Ascending aorta (tissue), 2 donors: Measurements from ENCODE around the gene ZMIZ2. TPM values are rescaled to one million over a fixed set of nuclear protein-coding genes. Genes with fewer than 3 reads are reported as not detected.
"Not testable (repeated sequence)": the region's sequence is repeated elsewhere in the genome, so short reads cannot be mapped to it uniquely, and the experiment has no call there.

Experiments
- DNase-seq, 2 donors: peaks; one replicate each; pipeline ENCODE4 v3.0.0-alpha.2; 2019; ENCODE audit warnings: low spot score in 2 of 2
- H3K27ac ChIP-seq, 2 donors: fragments of 200-600 bp; sonication (generic); one replicate each; pipeline ENCODE4 v1.5.1; 2016 to 2017; ENCODE audit warnings: mild to moderate bottlenecking in 1 of 2
- H3K27me3 ChIP-seq: fragments of 200-600 bp; sonication (generic); one replicate; pipeline ENCODE4 v1.5.1; 2017
- H3K36me3 ChIP-seq, 2 donors: fragments of 200-600 bp; sonication (generic); one replicate each; pipeline ENCODE4 v1.5.1; 2016
- H3K4me1 ChIP-seq, 2 donors: fragments of 200-600 bp; sonication (generic); one replicate each; pipeline ENCODE4 v1.5.1; 2016 to 2017; ENCODE audit warnings: mild to moderate bottlenecking in 1 of 2
- H3K4me3 ChIP-seq, 2 donors: fragments of 200-600 bp; sonication (generic); one replicate each; pipeline ENCODE4 v1.5.1; 2016 to 2017; ENCODE audit warnings: mild to moderate bottlenecking in 1 of 2
- H3K9me3 ChIP-seq, 2 donors: fragments of 200-600 bp; sonication (generic); one replicate each; pipeline ENCODE4 v1.5.1; 2016
- intact Hi-C: fragments of 100-400 bp; cut with DNase I; formaldehyde crosslinking; loops from one replicate; pipeline ENCODE4 v1.15.1; 2023
- total RNA-seq: library from RNA; depleted of rRNA; stranded (reverse); fragments of >200 nt; gene quantifications from one replicate; pipeline ENCODE4 v1.1.0, GENCODE V29; 2016
- TF ChIP-seq, protein P1 (sequence below), 3 experiments: fragments of 200-600 bp in 2 of 3; fragments of 450-650 bp in 1 of 3; sonication (generic) in 2 of 3; IDR thresholded peaks; one replicate each; pipeline ENCODE4 v1.5.1; 2016 to 2019; ENCODE audit warnings: antibody characterized with exemption in 3 of 3, mild to moderate bottlenecking in 1 of 3, moderate library complexity in 1 of 3

ZMIZ2 gene
- total RNA-seq, 1 donor from 2014 or later, result 75.5 TPM

DNA sequence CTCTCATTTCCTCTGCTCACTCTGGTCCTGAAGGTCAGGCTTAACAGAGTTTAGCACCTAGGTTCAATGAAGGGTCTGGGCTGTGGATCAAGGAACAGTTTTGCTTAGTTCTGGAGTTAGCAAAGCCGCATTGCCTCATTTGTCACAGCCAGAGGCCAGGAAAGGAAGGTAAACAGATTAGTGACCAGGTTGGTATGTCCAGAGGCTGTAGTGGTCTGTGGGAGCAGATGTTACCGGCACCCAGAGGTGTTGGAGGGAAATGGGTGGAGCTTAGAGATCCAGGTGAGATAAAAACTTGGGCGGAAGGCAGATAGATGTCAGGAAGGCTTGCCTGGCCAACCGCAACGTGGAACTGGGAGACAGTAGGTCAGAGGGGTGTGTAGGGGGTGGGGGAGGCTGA lies 36.6 kb upstream of the ZMIZ2 start:
- peaks cover 21 to 29% of the 10 kb centered on the region in 2 donors for H3K36me3 ChIP-seq
- no peak for DNase-seq
- TF ChIP-seq, protein P1, sequence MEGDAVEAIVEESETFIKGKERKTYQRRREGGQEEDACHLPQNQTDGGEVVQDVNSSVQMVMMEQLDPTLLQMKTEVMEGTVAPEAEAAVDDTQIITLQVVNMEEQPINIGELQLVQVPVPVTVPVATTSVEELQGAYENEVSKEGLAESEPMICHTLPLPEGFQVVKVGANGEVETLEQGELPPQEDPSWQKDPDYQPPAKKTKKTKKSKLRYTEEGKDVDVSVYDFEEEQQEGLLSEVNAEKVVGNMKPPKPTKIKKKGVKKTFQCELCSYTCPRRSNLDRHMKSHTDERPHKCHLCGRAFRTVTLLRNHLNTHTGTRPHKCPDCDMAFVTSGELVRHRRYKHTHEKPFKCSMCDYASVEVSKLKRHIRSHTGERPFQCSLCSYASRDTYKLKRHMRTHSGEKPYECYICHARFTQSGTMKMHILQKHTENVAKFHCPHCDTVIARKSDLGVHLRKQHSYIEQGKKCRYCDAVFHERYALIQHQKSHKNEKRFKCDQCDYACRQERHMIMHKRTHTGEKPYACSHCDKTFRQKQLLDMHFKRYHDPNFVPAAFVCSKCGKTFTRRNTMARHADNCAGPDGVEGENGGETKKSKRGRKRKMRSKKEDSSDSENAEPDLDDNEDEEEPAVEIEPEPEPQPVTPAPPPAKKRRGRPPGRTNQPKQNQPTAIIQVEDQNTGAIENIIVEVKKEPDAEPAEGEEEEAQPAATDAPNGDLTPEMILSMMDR (IDR thresholded peaks at IDR 0.05), result no peak
- H3K27ac ChIP-seq, result no peak overlapping the region
- H3K27me3 ChIP-seq, result no peaks in the 10 kb centered on the region
- H3K4me1 ChIP-seq, result no peaks in the 10 kb centered on the region
- no peaks in the 10 kb centered on the region for H3K9me3 ChIP-seq
- no peak overlapping the region for H3K4me3 ChIP-seq
- intact Hi-C loops, result no loop called here

DNA sequence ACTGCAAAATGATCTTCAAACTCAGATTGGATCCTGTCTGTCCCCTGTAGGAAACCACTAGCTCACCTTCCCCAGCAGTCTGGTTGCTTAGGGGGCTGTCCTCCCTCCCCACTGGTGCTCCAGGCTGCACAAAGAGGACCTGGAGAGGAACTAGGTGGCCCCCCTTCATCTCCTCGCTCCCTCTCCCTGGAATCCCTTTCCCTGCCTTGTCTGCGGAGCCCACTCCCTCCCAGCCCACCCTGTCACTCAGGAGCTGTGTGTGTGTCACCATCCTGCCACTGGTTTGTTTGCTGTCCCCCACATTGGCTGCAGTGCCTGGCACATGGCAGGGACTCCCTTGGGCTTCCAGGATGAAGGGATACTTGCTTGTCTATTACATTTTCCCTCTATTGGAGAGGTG lies 35.5 kb upstream of the ZMIZ2 start:
- intact Hi-C loops, result no loop called here
- DNase-seq, result no peak
- Histone ChIP-seq H3K27ac (no peak overlapping the region), H3K4me1 (no peaks in the 10 kb centered on the region), H3K9me3 (no peaks in the 10 kb centered on the region), H3K27me3 (no peaks in the 10 kb centered on the region), H3K36me3 (peaks cover 13 to 18% of the 10 kb centered on the region in 2 donors), H3K4me3 (no peak overlapping the region)
- TF ChIP-seq, protein P1 (IDR thresholded peaks at IDR 0.05), result no peak

- TF ChIP-seq, protein P1 (IDR thresholded peaks at IDR 0.05), result no peak
- Histone ChIP-seq H3K4me1 (no peaks in the 10 kb centered on the region), H3K27ac (no peak overlapping the region), H3K4me3 (no peak overlapping the region), H3K27me3 (no peaks in the 10 kb centered on the region), H3K36me3 (peaks cover 8 to 11% of the 10 kb centered on the region in 2 donors), H3K9me3 (no peaks in the 10 kb centered on the region)
- intact Hi-C loops, result no loop called here
- no peak for DNase-seq
Measured at GRCh38 chr7:44713680-44714335, 34.8 kb upstream of the ZMIZ2 start.

DNA sequence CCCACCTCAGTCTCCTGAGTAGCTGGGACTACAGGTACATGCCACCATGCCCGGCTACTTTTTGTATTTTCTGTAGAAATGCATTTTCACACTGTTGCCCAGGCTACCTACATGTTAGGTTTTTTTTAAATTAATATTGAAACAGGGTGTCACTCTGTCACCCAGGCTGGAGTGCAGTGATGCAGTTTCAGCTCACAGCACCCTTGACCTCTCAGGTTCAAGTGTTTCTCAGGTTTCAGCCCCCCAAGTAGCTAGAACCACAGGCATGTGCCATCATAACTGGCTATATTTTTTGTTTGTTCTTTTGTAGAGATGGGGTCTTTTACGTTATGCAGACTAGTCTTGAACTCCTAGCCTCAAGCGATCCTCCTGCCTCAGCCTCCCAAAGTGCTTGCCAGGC lies 32.4 kb upstream of the ZMIZ2 start:
- intact Hi-C loops, result no loop called here
- no peak overlapping the region for H3K4me3 ChIP-seq
- DNase-seq, result no peak
- no peak overlapping the region for H3K27ac ChIP-seq
- no peaks in the 10 kb centered on the region for H3K36me3 ChIP-seq
- H3K27me3 ChIP-seq, result no peaks in the 10 kb centered on the region
- TF ChIP-seq, protein P1 (IDR thresholded peaks at IDR 0.05), result no peak
- H3K9me3 ChIP-seq, result no peaks in the 10 kb centered on the region
- H3K4me1 ChIP-seq, result no peaks in the 10 kb centered on the region

GRCh38 chr7:44720301-44720700 lies 28.3 kb upstream of the ZMIZ2 start:
- Histone ChIP-seq H3K4me1 (no peaks in the 10 kb centered on the region), H3K4me3 (no peak overlapping the region), H3K9me3 (no peaks in the 10 kb centered on the region), H3K27me3 (no peaks in the 10 kb centered on the region), H3K27ac (no peak overlapping the region), H3K36me3 (no peaks in the 10 kb centered on the region)
- intact Hi-C loops, result no loop called here
- DNase-seq, result no peak
- TF ChIP-seq, protein P1 (IDR thresholded peaks at IDR 0.05), result no peak

GRCh38 chr7:44724276-44724675 lies 24.4 kb upstream of the ZMIZ2 start:
- intact Hi-C loops, result no loop called here
- H3K27me3 ChIP-seq, result no peaks in the 10 kb centered on the region
- H3K4me3 ChIP-seq, result no peak overlapping the region
- no peak overlapping the region for H3K27ac ChIP-seq
- no peaks in the 10 kb centered on the region for H3K36me3 ChIP-seq
- H3K9me3 ChIP-seq, result no peaks in the 10 kb centered on the region
- no peaks in the 10 kb centered on the region for H3K4me1 ChIP-seq
- no peak for DNase-seq
- TF ChIP-seq, protein P1 (IDR thresholded peaks at IDR 0.05), result no peak

DNA sequence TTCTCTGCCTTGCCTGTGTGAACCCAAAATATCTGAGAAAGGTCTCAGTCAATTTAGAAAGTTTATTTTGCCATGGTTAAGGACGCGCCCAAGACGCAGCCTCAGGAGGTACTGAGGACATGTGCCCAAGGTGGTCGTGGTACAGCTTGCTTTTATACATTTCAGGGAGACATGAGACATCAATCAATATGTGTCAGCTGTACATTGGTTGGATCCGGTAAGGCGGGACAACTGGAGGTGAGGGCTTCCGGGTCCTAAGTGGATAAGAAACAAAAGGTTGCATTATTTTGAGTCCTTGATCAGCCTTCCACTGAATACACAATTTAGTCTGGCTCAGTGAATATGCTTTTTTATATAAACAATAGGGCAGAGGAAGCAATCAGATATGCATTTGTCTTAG lies 22.4 kb upstream of the ZMIZ2 start:
- intact Hi-C loops, H3K27ac ChIP-seq, H3K27me3 ChIP-seq, H3K9me3 ChIP-seq, H3K36me3 ChIP-seq, H3K4me1 ChIP-seq, DNase-seq, H3K4me3 ChIP-seq: not testable (repeated sequence)
